Mesenchymal stem cell (in vitro differentiated cells and primary cell): ENCODE measurements around the gene CHAC1.

Source experiments
- DNase-seq: peaks from one replicate; pipeline ENCODE4 v3.0.0-alpha.2; 2013
- H2AFZ ChIP-seq: one replicate; pipeline ENCODE4 v1.6.1; 2013; ENCODE audit warnings: low read depth, mild to moderate bottlenecking, control low read depth, inconsistent platforms, low read length, moderate library complexity
- H2AK5ac ChIP-seq: 2 replicates; pipeline ENCODE4 v1.6.1; 2013; ENCODE audit warnings: low read length, moderate library complexity, mild to moderate bottlenecking, inconsistent platforms; ENCODE audit not compliant: severe bottlenecking
- H2BK120ac ChIP-seq: one replicate; pipeline ENCODE4 v1.6.1; 2013; ENCODE audit warnings: low read depth, mild to moderate bottlenecking, inconsistent platforms, low read length, moderate library complexity
- H2BK12ac ChIP-seq, 2 experiments: one replicate each; pipeline ENCODE4 v1.6.1; 2013; ENCODE audit warnings: inconsistent platforms in 2 of 2, low read length in 2 of 2, mild to moderate bottlenecking in 2 of 2, moderate library complexity in 2 of 2, control low read depth in 1 of 2
- H2BK15ac ChIP-seq: one replicate; pipeline ENCODE4 v1.6.1; 2013; ENCODE audit warnings: mild to moderate bottlenecking, low read depth, inconsistent platforms; ENCODE audit not compliant: poor library complexity, severe bottlenecking
- H2BK5ac ChIP-seq: 2 replicates; pipeline ENCODE4 v1.6.1; 2013; ENCODE audit warnings: low read depth, mild to moderate bottlenecking, low read length, control low read depth, inconsistent platforms; ENCODE audit not compliant: poor library complexity, severe bottlenecking
- H3K14ac ChIP-seq, 2 experiments: one replicate each; pipeline ENCODE4 v1.6.1; 2013; ENCODE audit warnings: inconsistent platforms in 2 of 2, low read length in 2 of 2, control low read depth in 1 of 2, mild to moderate bottlenecking in 1 of 2, moderate library complexity in 1 of 2
- H3K18ac ChIP-seq, 2 experiments: one replicate each; pipeline ENCODE4 v1.6.1; 2013; ENCODE audit warnings: inconsistent platforms in 2 of 2, low read length in 2 of 2, control low read depth in 1 of 2, low read depth in 1 of 2, mild to moderate bottlenecking in 1 of 2
- H3K23ac ChIP-seq, 2 experiments: one replicate each; pipeline ENCODE4 v1.6.1; 2013; ENCODE audit warnings: inconsistent platforms in 2 of 2, low read length in 2 of 2, mild to moderate bottlenecking in 2 of 2, moderate library complexity in 2 of 2, control low read depth in 1 of 2
- H3K27ac ChIP-seq: 2 replicates; pipeline ENCODE4 v1.5.1; 2013; ENCODE audit warnings: mild to moderate bottlenecking, moderate library complexity, low read length, control low read depth, inconsistent platforms; ENCODE audit not compliant: poor library complexity, severe bottlenecking
- H3K27me3 ChIP-seq, 2 experiments: 2 replicates each; pipeline versions ENCODE4 v1.6.1 to v1.7.0; 2013; ENCODE audit warnings: low read length in 2 of 2, mild to moderate bottlenecking in 2 of 2, moderate library complexity in 2 of 2, control low read depth in 1 of 2, inconsistent platforms in 1 of 2; ENCODE audit not compliant: control insufficient read depth in 1 of 2, insufficient read depth in 1 of 2
- H3K36me3 ChIP-seq, 2 experiments: 2 replicates each; pipeline versions ENCODE4 v1.6.1 to v1.7.0; 2013; ENCODE audit warnings: low read length in 2 of 2, control low read depth in 1 of 2, inconsistent platforms in 1 of 2, low read depth in 1 of 2, mild to moderate bottlenecking in 1 of 2; ENCODE audit not compliant: insufficient read depth in 2 of 2, control insufficient read depth in 1 of 2
- H3K4ac ChIP-seq, 2 experiments: one replicate each; pipeline ENCODE4 v1.6.1; 2013; ENCODE audit warnings: inconsistent platforms in 2 of 2, low read length in 2 of 2, mild to moderate bottlenecking in 2 of 2, moderate library complexity in 2 of 2, control low read depth in 1 of 2, low read depth in 1 of 2
- H3K4me1 ChIP-seq: 2 replicates; pipeline ENCODE4 v1.6.1; 2013; ENCODE audit warnings: low read depth, low read length, control low read depth; ENCODE audit not compliant: control insufficient read depth, insufficient read depth
- H3K4me2 ChIP-seq: 2 replicates; pipeline ENCODE4 v1.6.1; 2013; ENCODE audit warnings: low read length, mild to moderate bottlenecking, inconsistent platforms; ENCODE audit not compliant: poor library complexity, severe bottlenecking
- H3K4me3 ChIP-seq, 2 experiments: 2 replicates each; pipeline versions ENCODE4 v1.5.1 to v1.7.0; 2013; ENCODE audit warnings: low read length in 2 of 2, mild to moderate bottlenecking in 2 of 2, control low read depth in 1 of 2, low read depth in 1 of 2; ENCODE audit not compliant: insufficient read depth in 1 of 2
- H3K79me1 ChIP-seq: replicated peaks from 2 replicates; pipeline ENCODE4 v1.6.1; 2013; ENCODE audit warnings: mild to moderate bottlenecking, control low read depth, low read length, inconsistent platforms; ENCODE audit not compliant: poor library complexity, severe bottlenecking
- H3K9ac ChIP-seq: 2 replicates; pipeline ENCODE4 v1.7.0; 2013; ENCODE audit warnings: mild to moderate bottlenecking, low read length, moderate library complexity
- H3K9me3 ChIP-seq: 2 replicates; pipeline ENCODE4 v1.7.0; 2013; ENCODE audit warnings: mild to moderate bottlenecking, low read length; ENCODE audit not compliant: control insufficient read depth
- H4K8ac ChIP-seq: one replicate; pipeline ENCODE4 v1.6.1; 2013; ENCODE audit warnings: inconsistent platforms, mild to moderate bottlenecking, low read length, moderate library complexity
- H4K91ac ChIP-seq: one replicate; pipeline ENCODE4 v1.6.1; 2013; ENCODE audit warnings: mild to moderate bottlenecking, low read length, inconsistent platforms
- WGBS: methylation state at CpG from one replicate; pipeline ENCODE4 v1.1.7; 2013; ENCODE audit warnings: mixed read lengths; 5-methylcytosine and 5-hydroxymethylcytosine counted together

Gene CHAC1

DNA sequence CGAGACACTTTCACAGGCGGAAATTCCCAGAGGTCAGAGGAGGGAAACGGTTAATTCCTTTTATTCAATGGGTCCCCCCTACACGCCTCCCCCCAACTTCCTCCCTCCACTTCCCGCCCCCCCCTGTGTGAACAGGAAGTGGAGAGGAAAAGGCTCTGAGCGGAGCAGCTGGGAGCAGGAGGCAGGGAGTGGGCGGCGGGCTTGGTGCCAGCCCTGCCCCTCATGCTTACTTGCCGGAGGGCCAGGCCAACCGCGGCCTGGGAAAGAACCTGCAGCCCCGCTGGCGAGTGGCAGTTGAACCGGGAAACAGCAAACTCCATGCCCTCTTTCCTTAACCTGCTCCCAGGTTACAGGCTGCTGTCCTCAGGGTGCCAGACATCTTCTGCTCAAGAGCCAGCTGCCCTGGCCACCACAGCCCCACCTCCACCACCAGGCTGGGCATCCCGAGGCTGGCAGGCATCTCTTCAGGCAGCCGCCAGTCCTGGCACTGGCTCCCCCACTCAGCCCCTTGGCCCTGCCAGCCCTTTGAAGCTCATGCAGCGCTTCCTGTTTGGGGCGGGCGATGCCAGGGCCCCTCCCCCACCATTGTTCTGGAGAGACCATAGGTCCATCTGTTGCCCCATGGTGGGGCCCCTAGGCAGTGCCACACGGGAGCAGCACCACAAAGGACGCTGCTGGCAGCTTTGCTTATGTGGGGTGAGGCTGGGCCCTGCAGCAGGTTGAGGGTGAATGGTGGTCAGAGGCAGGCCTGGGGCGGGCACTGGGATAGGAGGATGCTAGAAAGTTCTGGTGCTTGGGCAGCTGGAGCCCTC is 46.1 kb upstream of the CHAC1 start:
- WGBS, result 59% methylated on average over 18 of the region's 22 CpGs
- Histone ChIP-seq H3K4me2 (peak overlapping the region; percentile 64), H3K23ac (no peak overlapping the region)

DNA sequence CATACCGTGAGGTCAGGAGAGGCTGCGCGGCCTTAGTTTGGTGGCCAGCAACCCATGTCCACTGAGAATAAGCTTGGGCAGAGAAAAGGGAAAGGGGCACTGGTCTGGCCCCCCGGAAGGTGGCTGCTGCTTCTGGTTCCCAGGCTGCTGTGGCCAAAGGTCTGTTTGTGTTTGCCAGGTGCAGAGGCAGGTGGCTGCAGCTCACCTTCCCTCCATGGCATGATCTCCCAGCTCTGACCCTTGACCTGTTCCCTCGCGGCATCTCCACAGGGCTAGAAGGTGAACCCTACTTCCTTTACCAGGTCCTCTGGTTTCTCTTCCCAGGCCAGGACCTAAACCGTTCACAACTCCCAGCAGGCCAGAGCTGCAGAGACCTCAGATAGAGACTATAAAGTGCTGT is 45.2 kb upstream of the CHAC1 start:
- H3K4ac ChIP-seq, result no peak overlapping the region
- no peak overlapping the region for H3K18ac ChIP-seq
- H2BK12ac ChIP-seq, result no peak overlapping the region
- DNase-seq, result no peak
- H3K4me1 ChIP-seq, result peaks cover 38% of the 10 kb centered on the region
- H3K4me2 ChIP-seq, result no peak overlapping the region
- no peak overlapping the region for H3K27ac ChIP-seq
- no peak overlapping the region for H2AK5ac ChIP-seq
- no peaks in the 10 kb centered on the region for H3K27me3 ChIP-seq
- no peak overlapping the region for H4K91ac ChIP-seq
- no peak overlapping the region for H3K14ac ChIP-seq
- H2BK120ac ChIP-seq, result no peak overlapping the region
- no peak overlapping the region for H2BK5ac ChIP-seq
- no peak overlapping the region for H3K4me3 ChIP-seq
- H2AFZ ChIP-seq, result no peak overlapping the region
- no peaks in the 10 kb centered on the region for H3K9me3 ChIP-seq
- H3K9ac ChIP-seq, result no peak overlapping the region
- H3K79me1 ChIP-seq, result peaks cover 3% of the 10 kb centered on the region
- no peak overlapping the region for H4K8ac ChIP-seq
- WGBS, result 97% methylated on average over 6 of the region's 7 CpGs
- no peak overlapping the region for H2BK15ac ChIP-seq
- peaks cover 14 to 22% of the 10 kb centered on the region in 2 experiments for H3K36me3 ChIP-seq
- peak overlapping the region in 1 of 2 experiments; percentile 23 for H3K23ac ChIP-seq

More for the DNA sequence above, 46.1 kb upstream of the CHAC1 start:
- Histone ChIP-seq H3K9me3 (no peaks in the 10 kb centered on the region), H3K14ac (no peak overlapping the region), H4K8ac (peak overlapping the region; percentile 74), H2AK5ac (no peak overlapping the region), H2BK5ac (no peak overlapping the region), H3K4ac (peak overlapping the region; percentile 37 to 88), H2BK12ac (peak overlapping the region in 1 of 2 experiments; percentile 9), H2BK15ac (peak overlapping the region; percentile 62), H3K27me3 (no peaks in the 10 kb centered on the region), H2AFZ (no peak overlapping the region), H3K36me3 (peaks cover 23 to 31% of the 10 kb centered on the region in 2 experiments), H3K27ac (peak overlapping the region; percentile 58), H3K9ac (peak overlapping the region; percentile 84), H4K91ac (peak overlapping the region; percentile 58), H3K4me3 (peak overlapping the region; percentile 42 to 72), H3K18ac (peak overlapping the region; percentile 84 to 90), H3K4me1 (peaks cover 40% of the 10 kb centered on the region), H2BK120ac (peak overlapping the region; percentile 45), H3K79me1 (peaks cover 5% of the 10 kb centered on the region)
- DNase-seq, result peak; percentile 44

DNA sequence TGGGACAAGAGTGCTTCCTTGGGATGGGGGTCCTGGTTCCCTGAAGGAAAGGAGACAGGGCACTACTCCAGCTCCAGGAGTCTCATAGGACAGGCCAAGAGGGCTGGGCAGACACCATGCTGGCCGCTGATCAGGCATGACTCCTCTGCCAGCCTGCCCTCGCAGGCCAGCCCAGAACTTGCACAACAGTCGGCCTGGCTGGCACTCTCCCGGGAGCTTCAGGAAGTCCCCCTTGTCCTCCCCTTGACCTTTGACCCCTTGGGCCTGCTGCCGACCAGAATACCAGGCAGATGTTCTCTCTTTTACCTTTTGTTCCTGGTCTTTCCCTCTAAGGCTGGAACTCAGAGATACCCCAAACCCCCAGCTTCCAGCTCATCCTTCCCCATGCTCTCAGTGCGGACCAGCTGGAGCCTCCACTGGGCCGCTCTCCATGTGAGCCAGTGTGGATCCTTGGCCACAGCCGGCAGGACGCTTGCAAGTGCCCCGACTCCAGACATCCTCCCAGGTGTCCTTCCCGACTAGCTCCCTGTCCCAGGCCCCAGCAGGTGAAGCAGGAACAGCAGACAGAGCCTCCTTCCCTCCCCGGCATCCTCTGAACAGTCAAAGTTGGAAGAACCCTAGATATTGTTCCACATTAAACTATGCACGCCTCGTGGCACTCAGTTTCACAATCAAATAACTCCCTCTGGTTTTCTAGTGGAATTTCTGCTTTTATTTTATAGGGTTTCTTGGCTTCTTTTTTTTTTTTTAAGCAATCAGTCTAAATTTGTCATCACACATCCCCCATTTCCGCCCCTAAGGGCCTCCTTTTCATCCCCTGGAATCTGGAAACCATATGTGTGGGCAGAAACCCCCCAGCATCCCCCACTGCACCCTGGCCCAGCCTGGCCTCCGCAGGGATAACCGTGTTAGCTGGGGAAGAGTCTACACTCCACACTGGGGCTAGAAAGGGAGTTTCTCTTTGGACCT is 43.3 kb upstream of the CHAC1 start:
- H2BK15ac ChIP-seq, result no peak overlapping the region
- peaks cover 34% of the 10 kb centered on the region for H3K4me1 ChIP-seq
- peak overlapping the region; percentile 34 for H4K91ac ChIP-seq
- H3K36me3 ChIP-seq, result peaks cover 1 to 9% of the 10 kb centered on the region in 2 experiments
- H2AFZ ChIP-seq, result no peak overlapping the region
- no peaks in the 10 kb centered on the region for H3K27me3 ChIP-seq
- no peak overlapping the region for H2BK5ac ChIP-seq
- H3K4ac ChIP-seq, result peak overlapping the region in 1 of 2 experiments; percentile 18
- H3K27ac ChIP-seq, result no peak overlapping the region
- peak overlapping the region in 1 of 2 experiments; percentile 68 for H3K14ac ChIP-seq
- no peak overlapping the region for H3K4me2 ChIP-seq
- no peak overlapping the region for H2BK120ac ChIP-seq
- H2BK12ac ChIP-seq, result peak overlapping the region; percentile 31 to 51
- H3K79me1 ChIP-seq, result no peaks in the 10 kb centered on the region
- WGBS, result 61% methylated on average over 14 of the region's 17 CpGs
- peak overlapping the region in 1 of 2 experiments; percentile 35 for H3K18ac ChIP-seq
- H3K9me3 ChIP-seq, result no peaks in the 10 kb centered on the region
- DNase-seq, result no peak
- no peak overlapping the region for H3K9ac ChIP-seq
- no peak overlapping the region for H2AK5ac ChIP-seq
- peak overlapping the region in 1 of 2 experiments; percentile 3 for H3K23ac ChIP-seq
- no peak overlapping the region for H3K4me3 ChIP-seq
- H4K8ac ChIP-seq, result peak overlapping the region; percentile 35
